ENCODE data around the gene EGFL6. TPM values are rescaled to one million over a fixed set of nuclear protein-coding genes. Genes with fewer than 3 reads are reported as not detected.

The EGFL6 gene
- total and polyA plus RNA-seq, 4 donors, result 0.02 to 0.23 TPM; not detected in 2

DNA sequence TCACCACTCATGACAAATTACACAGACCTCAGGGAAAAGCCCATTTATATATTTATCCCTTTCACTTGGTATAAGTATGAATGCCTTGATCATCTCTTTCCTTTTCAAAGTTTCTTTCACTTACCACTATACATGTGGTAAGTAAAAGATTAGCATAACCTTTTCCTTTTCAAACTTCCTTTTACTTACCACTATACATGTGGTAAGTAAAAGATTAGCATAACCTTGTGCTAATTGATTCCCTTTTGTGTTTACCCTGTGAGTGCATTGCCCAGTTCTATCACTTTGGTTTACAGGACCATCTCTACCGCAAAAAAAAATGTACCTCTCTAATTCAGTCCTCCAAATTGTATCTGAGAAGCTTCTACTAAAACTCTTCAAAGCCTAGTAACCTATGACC is 50.8 kb downstream of the EGFL6 start:
- no peak overlapping the region for H3K4me3 ChIP-seq (ENCODE audit: low read depth in 1 of 3, low read length in 3 of 3)
- no peak overlapping the region for H3K27ac ChIP-seq (ENCODE audit: low read depth in 1 of 2, low read length in 2 of 2)
- DNase-seq (ENCODE audit: low spot score), result no peak
- WGBS, result 70% methylated on average over 1 of the region's 1 CpG
- H3K4me1 ChIP-seq (ENCODE audit: control insufficient read depth in 4 of 4, insufficient read depth in 4 of 4, low read length in 3 of 4), result no peaks in the 10 kb centered on the region
- no peaks in the 10 kb centered on the region for H3K36me3 ChIP-seq (ENCODE audit: control insufficient read depth in 4 of 4, insufficient read depth in 3 of 4, low read depth in 1 of 4, low read length in 3 of 4)
- peaks cover 0 to 4% (median 0%) of the 10 kb centered on the region in 4 donors for H3K27me3 ChIP-seq (ENCODE audit: control insufficient read depth in 4 of 4, insufficient read depth in 4 of 4, low read length in 3 of 4)
- H3K9me3 ChIP-seq (ENCODE audit: control insufficient read depth in 4 of 4, low read length in 3 of 4), result peaks cover 0 to 5% (median 0%) of the 10 kb centered on the region in 4 donors
- no peak overlapping the region for H3K9ac ChIP-seq (ENCODE audit: low read depth in 1 of 2, low read length in 2 of 2)
- no peak for TF ChIP-seq HNF4G (IDR thresholded peaks at IDR 0.05)
- TF ChIP-seq, protein P1, sequence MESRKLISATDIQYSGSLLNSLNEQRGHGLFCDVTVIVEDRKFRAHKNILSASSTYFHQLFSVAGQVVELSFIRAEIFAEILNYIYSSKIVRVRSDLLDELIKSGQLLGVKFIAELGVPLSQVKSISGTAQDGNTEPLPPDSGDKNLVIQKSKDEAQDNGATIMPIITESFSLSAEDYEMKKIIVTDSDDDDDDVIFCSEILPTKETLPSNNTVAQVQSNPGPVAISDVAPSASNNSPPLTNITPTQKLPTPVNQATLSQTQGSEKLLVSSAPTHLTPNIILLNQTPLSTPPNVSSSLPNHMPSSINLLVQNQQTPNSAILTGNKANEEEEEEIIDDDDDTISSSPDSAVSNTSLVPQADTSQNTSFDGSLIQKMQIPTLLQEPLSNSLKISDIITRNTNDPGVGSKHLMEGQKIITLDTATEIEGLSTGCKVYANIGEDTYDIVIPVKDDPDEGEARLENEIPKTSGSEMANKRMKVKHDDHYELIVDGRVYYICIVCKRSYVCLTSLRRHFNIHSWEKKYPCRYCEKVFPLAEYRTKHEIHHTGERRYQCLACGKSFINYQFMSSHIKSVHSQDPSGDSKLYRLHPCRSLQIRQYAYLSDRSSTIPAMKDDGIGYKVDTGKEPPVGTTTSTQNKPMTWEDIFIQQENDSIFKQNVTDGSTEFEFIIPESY (IDR thresholded peaks at IDR 0.05), result no peak
- TF ChIP-seq, protein P2, sequence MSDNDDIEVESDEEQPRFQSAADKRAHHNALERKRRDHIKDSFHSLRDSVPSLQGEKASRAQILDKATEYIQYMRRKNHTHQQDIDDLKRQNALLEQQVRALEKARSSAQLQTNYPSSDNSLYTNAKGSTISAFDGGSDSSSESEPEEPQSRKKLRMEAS (IDR thresholded peaks at IDR 0.05), result no peak
- no peak for TF ChIP-seq YY1 (IDR thresholded peaks at IDR 0.05)
- TF ChIP-seq RXRA (IDR thresholded peaks at IDR 0.05), result no peak
- TF ChIP-seq JUND (IDR thresholded peaks at IDR 0.05), result no peak
- no peak for TF ChIP-seq FOXA1 (IDR thresholded peaks at IDR 0.05)
- no peak for TF ChIP-seq EGR1 (IDR thresholded peaks at IDR 0.05; ENCODE audit: low read depth in 2 of 2)
- TF ChIP-seq, protein P3, sequence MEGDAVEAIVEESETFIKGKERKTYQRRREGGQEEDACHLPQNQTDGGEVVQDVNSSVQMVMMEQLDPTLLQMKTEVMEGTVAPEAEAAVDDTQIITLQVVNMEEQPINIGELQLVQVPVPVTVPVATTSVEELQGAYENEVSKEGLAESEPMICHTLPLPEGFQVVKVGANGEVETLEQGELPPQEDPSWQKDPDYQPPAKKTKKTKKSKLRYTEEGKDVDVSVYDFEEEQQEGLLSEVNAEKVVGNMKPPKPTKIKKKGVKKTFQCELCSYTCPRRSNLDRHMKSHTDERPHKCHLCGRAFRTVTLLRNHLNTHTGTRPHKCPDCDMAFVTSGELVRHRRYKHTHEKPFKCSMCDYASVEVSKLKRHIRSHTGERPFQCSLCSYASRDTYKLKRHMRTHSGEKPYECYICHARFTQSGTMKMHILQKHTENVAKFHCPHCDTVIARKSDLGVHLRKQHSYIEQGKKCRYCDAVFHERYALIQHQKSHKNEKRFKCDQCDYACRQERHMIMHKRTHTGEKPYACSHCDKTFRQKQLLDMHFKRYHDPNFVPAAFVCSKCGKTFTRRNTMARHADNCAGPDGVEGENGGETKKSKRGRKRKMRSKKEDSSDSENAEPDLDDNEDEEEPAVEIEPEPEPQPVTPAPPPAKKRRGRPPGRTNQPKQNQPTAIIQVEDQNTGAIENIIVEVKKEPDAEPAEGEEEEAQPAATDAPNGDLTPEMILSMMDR (IDR thresholded peaks at IDR 0.05; ENCODE audit: low read depth, low read length, missing input control), result no peak
- no peak for TF ChIP-seq NR2F2 (IDR thresholded peaks at IDR 0.05)
- TF ChIP-seq, protein P4, sequence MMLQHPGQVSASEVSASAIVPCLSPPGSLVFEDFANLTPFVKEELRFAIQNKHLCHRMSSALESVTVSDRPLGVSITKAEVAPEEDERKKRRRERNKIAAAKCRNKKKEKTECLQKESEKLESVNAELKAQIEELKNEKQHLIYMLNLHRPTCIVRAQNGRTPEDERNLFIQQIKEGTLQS (IDR thresholded peaks at IDR 0.05), result no peak
- no peak for TF ChIP-seq FOXA2 (IDR thresholded peaks at IDR 0.05)
- TF ChIP-seq HNF4A (conservative IDR thresholded peaks at IDR 0.05), result no peak
- TF ChIP-seq GABPA (IDR thresholded peaks at IDR 0.05 in 1 of 2, conservative IDR thresholded peaks at IDR 0.05 in 1 of 2), result no peak
- no peak for TF ChIP-seq RAD21 (IDR thresholded peaks at IDR 0.05)
- TF ChIP-seq, protein P5, sequence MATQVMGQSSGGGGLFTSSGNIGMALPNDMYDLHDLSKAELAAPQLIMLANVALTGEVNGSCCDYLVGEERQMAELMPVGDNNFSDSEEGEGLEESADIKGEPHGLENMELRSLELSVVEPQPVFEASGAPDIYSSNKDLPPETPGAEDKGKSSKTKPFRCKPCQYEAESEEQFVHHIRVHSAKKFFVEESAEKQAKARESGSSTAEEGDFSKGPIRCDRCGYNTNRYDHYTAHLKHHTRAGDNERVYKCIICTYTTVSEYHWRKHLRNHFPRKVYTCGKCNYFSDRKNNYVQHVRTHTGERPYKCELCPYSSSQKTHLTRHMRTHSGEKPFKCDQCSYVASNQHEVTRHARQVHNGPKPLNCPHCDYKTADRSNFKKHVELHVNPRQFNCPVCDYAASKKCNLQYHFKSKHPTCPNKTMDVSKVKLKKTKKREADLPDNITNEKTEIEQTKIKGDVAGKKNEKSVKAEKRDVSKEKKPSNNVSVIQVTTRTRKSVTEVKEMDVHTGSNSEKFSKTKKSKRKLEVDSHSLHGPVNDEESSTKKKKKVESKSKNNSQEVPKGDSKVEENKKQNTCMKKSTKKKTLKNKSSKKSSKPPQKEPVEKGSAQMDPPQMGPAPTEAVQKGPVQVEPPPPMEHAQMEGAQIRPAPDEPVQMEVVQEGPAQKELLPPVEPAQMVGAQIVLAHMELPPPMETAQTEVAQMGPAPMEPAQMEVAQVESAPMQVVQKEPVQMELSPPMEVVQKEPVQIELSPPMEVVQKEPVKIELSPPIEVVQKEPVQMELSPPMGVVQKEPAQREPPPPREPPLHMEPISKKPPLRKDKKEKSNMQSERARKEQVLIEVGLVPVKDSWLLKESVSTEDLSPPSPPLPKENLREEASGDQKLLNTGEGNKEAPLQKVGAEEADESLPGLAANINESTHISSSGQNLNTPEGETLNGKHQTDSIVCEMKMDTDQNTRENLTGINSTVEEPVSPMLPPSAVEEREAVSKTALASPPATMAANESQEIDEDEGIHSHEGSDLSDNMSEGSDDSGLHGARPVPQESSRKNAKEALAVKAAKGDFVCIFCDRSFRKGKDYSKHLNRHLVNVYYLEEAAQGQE (IDR thresholded peaks at IDR 0.05), result no peak
- no peak for TF ChIP-seq TAF1 (conservative IDR thresholded peaks at IDR 0.05)
- no peak for TF ChIP-seq SP1 (IDR thresholded peaks at IDR 0.05)
